HG03175 (cell line): ENCODE measurements around the gene GREB1L.

ENCODE experiments used
- ATAC-seq: cut with Tn5 transposase; IDR thresholded peaks from one replicate; pipeline ENCODE4 v1.9.1; 2021; ENCODE audit warnings: mild to moderate bottlenecking, moderate library complexity; ENCODE audit not compliant: unreplicated experiment

The GREB1L gene

GRCh38 chr18:21444465-21445212, 202.6 kb downstream of the GREB1L start:
- no peak for ATAC-seq

- ATAC-seq = no peak
Observed at GRCh38 chr18:21448299-21448698, 206.3 kb downstream of the GREB1L start.

GRCh38 chr18:21449367-21450290, 207.6 kb downstream of the GREB1L start:
- no peak for ATAC-seq

GRCh38 chr18:21450503-21450902, 208.5 kb downstream of the GREB1L start:
- no peak for ATAC-seq

- no peak for ATAC-seq
Observed at GRCh38 chr18:21450913-21451312, 208.9 kb downstream of the GREB1L start.

- no peak for ATAC-seq
Observed at GRCh38 chr18:21451851-21452250, 209.8 kb downstream of the GREB1L start.

GRCh38 chr18:21452276-21452780, 210.3 kb downstream of the GREB1L start:
- ATAC-seq = no peak

GRCh38 chr18:21452796-21453510, 210.9 kb downstream of the GREB1L start:
- no peak for ATAC-seq

GRCh38 chr18:21453511-21453901, 211.5 kb downstream of the GREB1L start:
- ATAC-seq = no peak

GRCh38 chr18:21454725-21455124, 212.7 kb downstream of the GREB1L start:
- no peak for ATAC-seq

GRCh38 chr18:21456428-21457178, 214.6 kb downstream of the GREB1L start:
- ATAC-seq = no peak

GRCh38 chr18:21457179-21457535, 215.1 kb downstream of the GREB1L start:
- no peak for ATAC-seq

- no peak for ATAC-seq
Observed at GRCh38 chr18:21458310-21458709, 216.3 kb downstream of the GREB1L start.

- ATAC-seq = no peak
Observed at GRCh38 chr18:21458788-21459187, 216.8 kb downstream of the GREB1L start.

GRCh38 chr18:21459706-21460286, 217.8 kb downstream of the GREB1L start:
- ATAC-seq = no peak

- no peak for ATAC-seq
Observed at GRCh38 chr18:21461460-21461859, 219.4 kb downstream of the GREB1L start.

- ATAC-seq = no peak
Observed at GRCh38 chr18:21463718-21464117, 221.7 kb downstream of the GREB1L start.

- ATAC-seq = no peak
Observed at GRCh38 chr18:21468514-21469164, 226.6 kb downstream of the GREB1L start.

GRCh38 chr18:21472741-21473140, 230.7 kb downstream of the GREB1L start:
- no peak for ATAC-seq

- ATAC-seq = no peak
Observed at GRCh38 chr18:21474621-21475020, 232.6 kb downstream of the GREB1L start.
